ENCODE measurements around the gene XPNPEP1. TPM values are rescaled to one million over a fixed set of nuclear protein-coding genes. Genes with fewer than 3 reads are reported as not detected.

The XPNPEP1 gene
- total RNA-seq, result 129 and 174 TPM in 2 replicates
- polyA plus RNA-seq (2012), result 75.2 TPM

- DNase-seq (ENCODE audit: low read depth), result peak; percentile 90
Observed at GRCh38 chr10:109922976-109923921, at the start of gene XPNPEP1. XPNPEP1 (minus strand) TSS chr10:109923511; CDS start chr10:109923433, 78 bp downstream.

- DNase-seq (ENCODE audit: low read depth), result no peak
Observed at GRCh38 chr10:109972372-109973001, 49.2 kb upstream of the XPNPEP1 start.

- DNase-seq (ENCODE audit: low read depth), result no peak
Observed at GRCh38 chr10:109971634-109972033, 48.3 kb upstream of the XPNPEP1 start.

GRCh38 chr10:109969760-109970346 lies 46.5 kb upstream of the XPNPEP1 start:
- DNase-seq (ENCODE audit: low read depth), result no peak

DNA sequence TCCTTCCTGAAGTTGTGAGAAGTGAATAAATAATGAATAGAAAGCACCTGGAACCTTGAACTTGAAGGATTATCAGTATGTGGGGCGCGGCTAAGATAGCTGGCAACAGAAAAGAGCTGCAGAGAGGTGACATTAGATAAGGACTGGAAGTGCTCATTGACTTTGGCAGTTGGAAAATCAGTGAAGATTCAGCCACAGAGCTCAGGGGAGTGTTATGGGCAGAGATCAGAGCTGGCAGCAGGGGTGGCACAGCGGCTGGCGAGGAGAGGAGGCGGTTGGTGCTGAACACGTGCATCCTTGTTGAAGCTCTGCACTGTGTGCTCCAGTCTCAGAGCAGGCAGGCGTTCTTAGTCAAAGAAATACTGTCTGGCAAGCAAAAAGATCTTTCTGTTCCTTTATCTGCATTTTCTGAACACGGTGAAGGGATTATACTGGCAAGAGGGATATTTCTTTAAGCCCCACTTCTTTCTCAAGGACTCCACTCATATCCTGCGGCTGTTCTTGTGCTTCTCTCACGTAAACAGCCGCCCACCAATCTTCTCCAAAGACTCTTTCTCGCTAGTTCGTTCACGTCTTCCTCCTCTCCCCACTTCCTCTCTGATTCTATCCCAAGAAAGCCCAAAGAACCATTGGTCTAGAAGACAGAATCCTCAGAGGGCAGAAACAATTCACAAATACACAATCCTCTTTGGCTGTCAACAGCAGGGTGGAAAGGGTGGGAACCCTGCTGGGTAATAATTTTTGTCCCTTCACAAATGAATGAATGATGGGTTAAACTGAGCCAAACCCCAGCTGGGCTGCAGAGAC lies 45.8 kb upstream of the XPNPEP1 start:
- no peak for DNase-seq (ENCODE audit: low read depth)

DNA sequence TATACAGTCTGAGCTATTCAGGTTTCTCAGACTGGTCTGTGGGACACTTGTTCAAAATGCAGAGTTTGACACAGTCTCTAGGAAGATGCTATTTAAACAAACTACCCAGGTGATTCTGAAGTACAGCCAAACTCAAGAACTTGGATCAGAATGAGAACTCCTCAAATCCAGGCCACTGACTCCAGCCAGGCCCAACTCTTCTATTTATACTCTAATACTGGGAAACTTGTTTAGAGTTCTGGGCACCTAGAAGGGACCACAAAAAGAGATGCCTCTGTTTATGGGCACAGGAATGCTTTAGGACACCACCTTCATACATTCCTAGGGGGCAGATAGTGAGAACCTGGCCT lies 44.4 kb upstream of the XPNPEP1 start:
- no peak for DNase-seq (ENCODE audit: low read depth)

GRCh38 chr10:109966961-109967738 lies 43.8 kb upstream of the XPNPEP1 start:
- DNase-seq (ENCODE audit: low read depth), result no peak

GRCh38 chr10:109964318-109964717 lies 41.0 kb upstream of the XPNPEP1 start:
- no peak for DNase-seq (ENCODE audit: low read depth)

DNA sequence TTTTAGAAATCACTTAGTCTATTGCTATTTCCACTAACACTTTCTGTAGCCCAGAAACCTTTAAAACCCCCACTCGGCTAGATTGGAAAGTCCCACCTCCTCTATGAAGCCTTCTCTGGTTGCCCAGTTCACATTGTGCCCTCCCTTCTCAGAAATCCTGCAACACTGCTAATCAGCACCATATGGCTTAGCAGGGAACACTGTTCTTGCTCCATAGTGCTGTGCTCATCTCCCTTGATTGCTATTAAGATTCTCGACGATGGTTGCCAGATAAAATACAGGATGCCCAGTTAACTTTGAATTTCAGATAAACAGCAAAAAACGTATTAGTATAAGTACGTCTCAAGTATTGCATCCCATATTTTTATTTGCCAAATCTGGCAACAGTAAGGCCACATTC lies 40.1 kb upstream of the XPNPEP1 start:
- no peak for DNase-seq (ENCODE audit: low read depth)

- no peak for DNase-seq (ENCODE audit: low read depth)
Observed at GRCh38 chr10:109962247-109962646, 38.9 kb upstream of the XPNPEP1 start.

DNA sequence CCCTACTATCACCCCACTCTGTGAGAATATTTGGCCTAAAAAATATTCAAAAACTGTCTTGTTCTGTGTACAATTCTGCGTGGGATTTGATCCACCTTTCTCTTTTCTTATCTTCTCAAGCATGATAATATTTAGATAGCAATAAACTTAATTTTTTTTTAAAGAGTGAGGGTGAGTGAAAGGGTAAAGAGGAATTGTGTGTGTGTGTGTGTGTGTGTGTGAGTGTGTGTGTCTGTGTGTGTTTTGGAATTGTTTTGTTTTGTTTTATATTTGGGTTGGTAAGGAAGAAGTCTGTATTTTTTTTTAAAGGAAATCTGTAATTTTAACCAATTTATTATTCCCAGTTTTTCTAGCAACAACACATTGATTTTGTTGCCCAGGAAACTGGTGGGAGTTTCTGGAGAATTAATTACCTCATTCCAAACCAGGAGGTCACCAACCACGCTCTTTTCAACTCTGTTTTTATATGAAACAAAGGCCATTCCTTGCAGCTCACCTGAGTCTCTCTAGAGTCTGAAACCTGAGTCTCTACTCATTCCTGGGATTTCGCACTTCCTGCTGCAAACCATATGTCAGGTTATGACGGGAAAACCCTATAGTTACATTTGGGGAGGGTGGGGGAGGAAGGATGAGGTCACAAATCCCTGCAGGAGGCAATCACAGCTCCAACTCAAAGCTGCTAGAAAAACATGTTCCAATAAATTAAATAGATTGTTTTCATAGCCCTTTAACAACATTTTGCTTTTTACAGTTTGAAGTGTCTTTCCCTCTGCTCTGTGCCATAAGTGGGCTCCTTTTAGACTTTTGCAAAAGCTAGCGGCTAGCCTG lies 38.1 kb upstream of the XPNPEP1 start:
- no peak for DNase-seq (ENCODE audit: low read depth)

DNA sequence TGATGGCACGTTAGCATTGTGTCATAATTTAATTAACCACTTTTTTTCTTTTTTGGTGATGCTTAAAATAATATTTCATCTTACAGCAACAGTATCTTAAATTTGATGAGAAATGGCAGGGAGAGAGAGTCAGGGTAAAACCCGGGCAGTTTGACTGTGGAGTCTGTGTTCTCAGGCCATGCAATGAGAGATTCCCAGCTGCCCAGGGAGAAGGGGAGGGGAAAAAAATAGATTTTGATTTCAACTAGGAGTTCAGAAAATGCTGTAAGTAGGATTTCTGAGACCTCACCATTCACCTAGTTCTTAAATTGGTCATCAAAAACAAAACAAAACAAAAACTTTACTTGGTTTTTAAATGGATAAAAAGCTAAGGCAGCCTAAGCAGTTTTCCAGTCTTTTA lies 37.4 kb upstream of the XPNPEP1 start:
- DNase-seq (ENCODE audit: low read depth), result no peak

GRCh38 chr10:109959259-109960145 lies 36.2 kb upstream of the XPNPEP1 start:
- DNase-seq (ENCODE audit: low read depth), result no peak

GRCh38 chr10:109958059-109958458 lies 34.7 kb upstream of the XPNPEP1 start:
- DNase-seq (ENCODE audit: low read depth), result no peak

DNA sequence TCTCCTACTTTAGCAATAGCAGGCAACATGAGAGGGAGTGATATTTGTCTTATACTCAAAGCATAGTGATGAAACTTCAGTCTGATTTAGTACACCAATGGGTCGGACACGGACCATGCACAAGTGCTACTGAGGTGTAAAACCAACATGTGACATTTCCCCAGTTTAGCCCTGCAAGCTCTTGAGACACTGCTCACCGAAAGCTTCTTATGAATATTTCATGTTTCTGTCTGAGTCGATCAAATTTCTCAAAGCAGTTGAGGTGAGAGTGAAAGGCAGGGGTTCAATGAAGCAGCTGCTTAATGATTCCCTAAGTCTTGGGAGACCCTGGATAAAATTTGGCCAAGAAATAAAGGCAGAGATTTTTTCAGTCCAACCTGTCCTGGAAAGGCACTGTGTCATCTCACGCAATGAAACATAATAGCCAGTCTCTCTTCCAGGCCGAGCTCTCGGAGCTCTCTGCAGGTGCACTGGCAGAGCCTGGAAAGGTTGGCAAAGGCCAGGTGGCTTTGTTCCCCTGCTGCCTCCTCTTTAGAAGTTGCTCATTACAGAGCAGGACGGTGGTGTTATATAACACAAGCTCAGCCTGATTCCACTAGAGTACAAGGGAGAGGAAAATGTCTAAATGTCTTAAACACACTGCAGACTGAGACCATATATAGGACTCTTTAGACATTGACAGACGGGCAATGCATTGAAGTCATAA lies 33.9 kb upstream of the XPNPEP1 start:
- DNase-seq (ENCODE audit: low read depth), result no peak

DNA sequence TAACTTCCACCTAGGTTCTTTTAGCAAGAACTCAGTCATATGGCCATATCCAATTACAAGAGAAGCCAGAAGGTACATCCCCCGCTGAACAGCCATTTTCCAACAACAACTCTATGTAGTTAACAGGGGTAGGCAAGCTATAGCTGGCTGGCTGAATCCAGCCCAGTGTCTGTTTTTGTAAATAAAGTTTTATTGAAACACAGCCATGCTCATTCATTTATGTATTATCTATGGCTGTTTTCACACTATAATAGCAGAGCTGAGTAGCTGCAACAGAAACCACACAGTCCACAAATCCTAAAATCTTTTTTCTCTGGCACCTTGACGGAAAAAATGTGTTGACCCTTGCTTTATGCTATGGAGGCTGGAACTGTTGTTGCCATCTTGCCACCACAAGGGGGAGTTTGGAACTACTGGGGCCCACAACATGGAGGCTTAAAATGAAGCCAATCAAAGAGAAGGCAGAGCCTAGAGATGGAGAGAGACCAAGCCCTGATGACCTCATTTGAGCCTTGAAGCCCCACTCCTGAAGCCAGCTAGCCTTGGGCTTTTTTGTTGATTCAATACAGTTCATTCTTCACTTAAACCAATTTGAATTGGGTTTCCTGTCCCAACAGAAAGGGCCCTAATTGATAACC lies 33.3 kb upstream of the XPNPEP1 start:
- no peak for DNase-seq (ENCODE audit: low read depth)

DNA sequence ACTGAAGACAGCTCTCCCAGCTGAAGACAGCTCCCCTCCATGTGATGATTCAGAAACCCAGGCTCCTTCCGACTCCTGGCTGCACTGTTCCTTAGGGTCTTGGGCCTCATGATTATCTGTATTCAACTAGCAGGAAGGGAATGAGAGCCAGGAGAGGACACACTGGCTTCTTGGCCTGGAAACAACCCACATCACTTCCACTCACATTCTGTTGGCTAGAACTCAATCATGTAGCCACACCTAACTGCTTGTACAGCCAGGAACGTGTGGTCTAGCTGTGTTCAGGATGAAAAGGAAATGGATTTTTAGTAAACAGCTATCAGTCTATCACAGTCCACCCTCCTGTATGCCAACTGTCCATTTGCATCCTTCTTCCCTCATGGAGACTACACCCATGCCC lies 30.5 kb upstream of the XPNPEP1 start:
- DNase-seq (ENCODE audit: low read depth), result no peak

GRCh38 chr10:109952526-109952925 lies 29.2 kb upstream of the XPNPEP1 start:
- no peak for DNase-seq (ENCODE audit: low read depth)

Measured in myocyte (in vitro differentiated cells).